ENCODE results near the gene RPRD1B. TPM values are rescaled to one million over a fixed set of nuclear protein-coding genes. Genes with fewer than 3 reads are reported as not detected.

Gene RPRD1B
- total and polyA plus RNA-seq, 2 experiments from 2014 or later: 7.3 to 24.3 TPM

DNA sequence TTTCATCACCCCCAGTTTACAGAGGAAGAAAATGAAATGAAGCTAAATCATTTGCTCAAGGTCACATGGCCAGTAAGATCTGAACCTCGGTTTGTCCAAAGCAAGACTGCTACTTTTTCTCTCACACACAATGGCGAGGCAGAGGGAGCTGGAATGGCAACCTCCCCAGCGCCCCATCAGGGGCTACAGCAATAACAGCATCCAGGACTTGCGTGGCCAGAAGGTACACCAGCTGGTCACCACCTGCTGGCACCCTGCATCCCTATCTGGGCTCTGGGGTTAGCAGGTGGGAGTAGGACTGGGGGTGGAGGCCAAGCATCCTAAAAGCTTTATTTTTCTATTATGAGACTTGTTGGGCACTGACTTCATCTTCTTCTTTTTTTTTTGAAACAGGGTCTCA lies 41.6 kb upstream of the RPRD1B start:
- TF ChIP-seq NANOG (IDR thresholded peaks at IDR 0.05; ENCODE audit: borderline replicate concordance) (no peak), CREB1 (CRISPR knock-in tag; IDR thresholded peaks at IDR 0.05; ENCODE audit: low read depth) (no peak), EZH2 (IDR thresholded peaks at IDR 0.05; ENCODE audit: low read depth, unreplicated experiment) (no peak), JUNB (IDR thresholded peaks at IDR 0.05; ENCODE audit: unreplicated experiment) (no peak), ZNF114 (CRISPR knock-in tag; IDR thresholded peaks at IDR 0.05) (no peak), ZNF331 (CRISPR knock-in tag; IDR thresholded peaks at IDR 0.05; ENCODE audit: low read depth) (no peak)
- TF ChIP-seq, protein P1, sequence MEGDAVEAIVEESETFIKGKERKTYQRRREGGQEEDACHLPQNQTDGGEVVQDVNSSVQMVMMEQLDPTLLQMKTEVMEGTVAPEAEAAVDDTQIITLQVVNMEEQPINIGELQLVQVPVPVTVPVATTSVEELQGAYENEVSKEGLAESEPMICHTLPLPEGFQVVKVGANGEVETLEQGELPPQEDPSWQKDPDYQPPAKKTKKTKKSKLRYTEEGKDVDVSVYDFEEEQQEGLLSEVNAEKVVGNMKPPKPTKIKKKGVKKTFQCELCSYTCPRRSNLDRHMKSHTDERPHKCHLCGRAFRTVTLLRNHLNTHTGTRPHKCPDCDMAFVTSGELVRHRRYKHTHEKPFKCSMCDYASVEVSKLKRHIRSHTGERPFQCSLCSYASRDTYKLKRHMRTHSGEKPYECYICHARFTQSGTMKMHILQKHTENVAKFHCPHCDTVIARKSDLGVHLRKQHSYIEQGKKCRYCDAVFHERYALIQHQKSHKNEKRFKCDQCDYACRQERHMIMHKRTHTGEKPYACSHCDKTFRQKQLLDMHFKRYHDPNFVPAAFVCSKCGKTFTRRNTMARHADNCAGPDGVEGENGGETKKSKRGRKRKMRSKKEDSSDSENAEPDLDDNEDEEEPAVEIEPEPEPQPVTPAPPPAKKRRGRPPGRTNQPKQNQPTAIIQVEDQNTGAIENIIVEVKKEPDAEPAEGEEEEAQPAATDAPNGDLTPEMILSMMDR (conservative IDR thresholded peaks at IDR 0.05; ENCODE audit: low read depth in 2 of 2): no peak
- TF ChIP-seq, protein P2, sequence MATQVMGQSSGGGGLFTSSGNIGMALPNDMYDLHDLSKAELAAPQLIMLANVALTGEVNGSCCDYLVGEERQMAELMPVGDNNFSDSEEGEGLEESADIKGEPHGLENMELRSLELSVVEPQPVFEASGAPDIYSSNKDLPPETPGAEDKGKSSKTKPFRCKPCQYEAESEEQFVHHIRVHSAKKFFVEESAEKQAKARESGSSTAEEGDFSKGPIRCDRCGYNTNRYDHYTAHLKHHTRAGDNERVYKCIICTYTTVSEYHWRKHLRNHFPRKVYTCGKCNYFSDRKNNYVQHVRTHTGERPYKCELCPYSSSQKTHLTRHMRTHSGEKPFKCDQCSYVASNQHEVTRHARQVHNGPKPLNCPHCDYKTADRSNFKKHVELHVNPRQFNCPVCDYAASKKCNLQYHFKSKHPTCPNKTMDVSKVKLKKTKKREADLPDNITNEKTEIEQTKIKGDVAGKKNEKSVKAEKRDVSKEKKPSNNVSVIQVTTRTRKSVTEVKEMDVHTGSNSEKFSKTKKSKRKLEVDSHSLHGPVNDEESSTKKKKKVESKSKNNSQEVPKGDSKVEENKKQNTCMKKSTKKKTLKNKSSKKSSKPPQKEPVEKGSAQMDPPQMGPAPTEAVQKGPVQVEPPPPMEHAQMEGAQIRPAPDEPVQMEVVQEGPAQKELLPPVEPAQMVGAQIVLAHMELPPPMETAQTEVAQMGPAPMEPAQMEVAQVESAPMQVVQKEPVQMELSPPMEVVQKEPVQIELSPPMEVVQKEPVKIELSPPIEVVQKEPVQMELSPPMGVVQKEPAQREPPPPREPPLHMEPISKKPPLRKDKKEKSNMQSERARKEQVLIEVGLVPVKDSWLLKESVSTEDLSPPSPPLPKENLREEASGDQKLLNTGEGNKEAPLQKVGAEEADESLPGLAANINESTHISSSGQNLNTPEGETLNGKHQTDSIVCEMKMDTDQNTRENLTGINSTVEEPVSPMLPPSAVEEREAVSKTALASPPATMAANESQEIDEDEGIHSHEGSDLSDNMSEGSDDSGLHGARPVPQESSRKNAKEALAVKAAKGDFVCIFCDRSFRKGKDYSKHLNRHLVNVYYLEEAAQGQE (IDR thresholded peaks at IDR 0.05; ENCODE audit: unreplicated experiment): no peak
- TF ChIP-seq, protein P3, sequence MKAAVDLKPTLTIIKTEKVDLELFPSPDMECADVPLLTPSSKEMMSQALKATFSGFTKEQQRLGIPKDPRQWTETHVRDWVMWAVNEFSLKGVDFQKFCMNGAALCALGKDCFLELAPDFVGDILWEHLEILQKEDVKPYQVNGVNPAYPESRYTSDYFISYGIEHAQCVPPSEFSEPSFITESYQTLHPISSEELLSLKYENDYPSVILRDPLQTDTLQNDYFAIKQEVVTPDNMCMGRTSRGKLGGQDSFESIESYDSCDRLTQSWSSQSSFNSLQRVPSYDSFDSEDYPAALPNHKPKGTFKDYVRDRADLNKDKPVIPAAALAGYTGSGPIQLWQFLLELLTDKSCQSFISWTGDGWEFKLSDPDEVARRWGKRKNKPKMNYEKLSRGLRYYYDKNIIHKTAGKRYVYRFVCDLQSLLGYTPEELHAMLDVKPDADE (IDR thresholded peaks at IDR 0.05): no peak
- TF ChIP-seq, protein P4, sequence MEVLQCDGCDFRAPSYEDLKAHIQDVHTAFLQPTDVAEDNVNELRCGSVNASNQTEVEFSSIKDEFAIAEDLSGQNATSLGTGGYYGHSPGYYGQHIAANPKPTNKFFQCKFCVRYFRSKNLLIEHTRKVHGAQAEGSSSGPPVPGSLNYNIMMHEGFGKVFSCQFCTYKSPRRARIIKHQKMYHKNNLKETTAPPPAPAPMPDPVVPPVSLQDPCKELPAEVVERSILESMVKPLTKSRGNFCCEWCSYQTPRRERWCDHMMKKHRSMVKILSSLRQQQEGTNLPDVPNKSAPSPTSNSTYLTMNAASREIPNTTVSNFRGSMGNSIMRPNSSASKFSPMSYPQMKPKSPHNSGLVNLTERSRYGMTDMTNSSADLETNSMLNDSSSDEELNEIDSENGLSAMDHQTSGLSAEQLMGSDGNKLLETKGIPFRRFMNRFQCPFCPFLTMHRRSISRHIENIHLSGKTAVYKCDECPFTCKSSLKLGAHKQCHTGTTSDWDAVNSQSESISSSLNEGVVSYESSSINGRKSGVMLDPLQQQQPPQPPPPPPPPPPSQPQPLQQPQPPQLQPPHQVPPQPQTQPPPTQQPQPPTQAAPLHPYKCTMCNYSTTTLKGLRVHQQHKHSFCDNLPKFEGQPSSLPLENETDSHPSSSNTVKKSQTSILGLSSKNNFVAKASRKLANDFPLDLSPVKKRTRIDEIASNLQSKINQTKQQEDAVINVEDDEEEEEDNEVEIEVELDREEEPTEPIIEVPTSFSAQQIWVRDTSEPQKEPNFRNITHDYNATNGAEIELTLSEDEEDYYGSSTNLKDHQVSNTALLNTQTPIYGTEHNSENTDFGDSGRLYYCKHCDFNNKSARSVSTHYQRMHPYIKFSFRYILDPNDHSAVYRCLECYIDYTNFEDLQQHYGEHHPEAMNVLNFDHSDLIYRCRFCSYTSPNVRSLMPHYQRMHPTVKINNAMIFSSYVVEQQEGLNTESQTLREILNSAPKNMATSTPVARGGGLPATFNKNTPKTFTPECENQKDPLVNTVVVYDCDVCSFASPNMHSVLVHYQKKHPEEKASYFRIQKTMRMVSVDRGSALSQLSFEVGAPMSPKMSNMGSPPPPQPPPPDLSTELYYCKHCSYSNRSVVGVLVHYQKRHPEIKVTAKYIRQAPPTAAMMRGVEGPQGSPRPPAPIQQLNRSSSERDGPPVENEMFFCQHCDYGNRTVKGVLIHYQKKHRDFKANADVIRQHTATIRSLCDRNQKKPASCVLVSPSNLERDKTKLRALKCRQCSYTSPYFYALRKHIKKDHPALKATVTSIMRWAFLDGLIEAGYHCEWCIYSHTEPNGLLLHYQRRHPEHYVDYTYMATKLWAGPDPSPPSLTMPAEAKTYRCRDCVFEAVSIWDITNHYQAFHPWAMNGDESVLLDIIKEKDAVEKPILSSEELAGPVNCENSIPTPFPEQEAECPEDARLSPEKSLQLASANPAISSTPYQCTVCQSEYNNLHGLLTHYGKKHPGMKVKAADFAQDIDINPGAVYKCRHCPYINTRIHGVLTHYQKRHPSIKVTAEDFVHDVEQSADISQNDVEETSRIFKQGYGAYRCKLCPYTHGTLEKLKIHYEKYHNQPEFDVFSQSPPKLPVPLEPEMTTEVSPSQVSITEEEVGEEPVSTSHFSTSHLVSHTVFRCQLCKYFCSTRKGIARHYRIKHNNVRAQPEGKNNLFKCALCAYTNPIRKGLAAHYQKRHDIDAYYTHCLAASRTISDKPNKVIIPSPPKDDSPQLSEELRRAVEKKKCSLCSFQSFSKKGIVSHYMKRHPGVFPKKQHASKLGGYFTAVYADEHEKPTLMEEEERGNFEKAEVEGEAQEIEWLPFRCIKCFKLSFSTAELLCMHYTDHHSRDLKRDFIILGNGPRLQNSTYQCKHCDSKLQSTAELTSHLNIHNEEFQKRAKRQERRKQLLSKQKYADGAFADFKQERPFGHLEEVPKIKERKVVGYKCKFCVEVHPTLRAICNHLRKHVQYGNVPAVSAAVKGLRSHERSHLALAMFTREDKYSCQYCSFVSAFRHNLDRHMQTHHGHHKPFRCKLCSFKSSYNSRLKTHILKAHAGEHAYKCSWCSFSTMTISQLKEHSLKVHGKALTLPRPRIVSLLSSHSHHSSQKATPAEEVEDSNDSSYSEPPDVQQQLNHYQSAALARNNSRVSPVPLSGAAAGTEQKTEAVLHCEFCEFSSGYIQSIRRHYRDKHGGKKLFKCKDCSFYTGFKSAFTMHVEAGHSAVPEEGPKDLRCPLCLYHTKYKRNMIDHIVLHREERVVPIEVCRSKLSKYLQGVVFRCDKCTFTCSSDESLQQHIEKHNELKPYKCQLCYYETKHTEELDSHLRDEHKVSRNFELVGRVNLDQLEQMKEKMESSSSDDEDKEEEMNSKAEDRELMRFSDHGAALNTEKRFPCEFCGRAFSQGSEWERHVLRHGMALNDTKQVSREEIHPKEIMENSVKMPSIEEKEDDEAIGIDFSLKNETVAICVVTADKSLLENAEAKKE (CRISPR knock-in tag; IDR thresholded peaks at IDR 0.05): no peak
- Mint-ChIP-seq H3K27ac (no peak overlapping the region), H3K4me1 (peaks cover 13% of the 10 kb centered on the region; the same call in 2 of the 3 replicates), H3K27me3 (ENCODE audit: insufficient read depth, low read depth, poor library complexity) (peaks cover 3% of the 10 kb centered on the region), H3K4me3 (no peak overlapping the region), H3K36me3 (ENCODE audit: low read depth) (peaks cover 46% of the 10 kb centered on the region), H3K9me3 (no peaks in the 10 kb centered on the region)
- DNase-seq (ENCODE audit: low spot score) (no peak), ATAC-seq (no peak)
- Histone ChIP-seq H3K9me2 (ENCODE audit: insufficient read depth) (no peaks in the 10 kb centered on the region), H3K36me3 (ENCODE audit: insufficient read depth) (peaks cover 13% of the 10 kb centered on the region), H3K27ac (ENCODE audit: low read depth) (no peak overlapping the region), H3K27me3 (ENCODE audit: insufficient read depth) (no peaks in the 10 kb centered on the region), H2AFZ (no peak overlapping the region), H3K4me1 (ENCODE audit: insufficient read depth) (peaks cover 5% of the 10 kb centered on the region; the same call in 1 of the 2 replicates), H3K4me3 (no peak overlapping the region), H4K20me1 (replicated peaks; ENCODE audit: insufficient read depth) (peaks cover 8% of the 10 kb centered on the region), H3F3A (replicated peaks; ENCODE audit: low read depth) (no peaks in the 10 kb centered on the region), H3K79me2 (replicated peaks; ENCODE audit: insufficient read depth) (no peaks in the 10 kb centered on the region), H3K4me2 (no peak overlapping the region)
